ENCODE measurements around the gene TCN2.

DNA sequence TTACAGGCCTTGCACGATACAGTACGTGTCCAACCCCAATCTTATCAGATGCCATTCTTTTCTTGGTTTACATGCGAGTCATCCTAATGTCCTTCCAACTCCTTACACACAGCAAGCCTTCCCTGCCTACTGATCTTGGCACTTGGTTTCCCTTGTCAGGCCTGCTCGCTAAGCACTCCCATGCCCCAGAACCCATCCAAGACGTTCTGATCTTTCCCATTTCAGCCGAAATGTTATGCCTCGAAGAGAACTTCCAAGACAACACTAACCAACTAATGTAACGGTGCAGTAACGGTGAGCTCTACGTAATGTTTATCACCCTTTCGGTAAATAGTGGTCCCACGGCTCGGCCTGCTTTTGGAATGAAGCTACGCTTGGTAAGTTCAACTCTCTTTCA lies 15.8 kb upstream of the TCN2 start:
- no peak for TF ChIP-seq CTCF (IDR thresholded peaks at IDR 0.05; ENCODE audit: insufficient read depth, low read length, poor library complexity, severe bottlenecking)
- no peak for TF ChIP-seq EZH2phosphoT487 (conservative IDR thresholded peaks at IDR 0.05; ENCODE audit: low read length)

Data from SU-DHL-6 (cell line).